VCaP (cell line): Measurements from ENCODE around the gene GLMP.

Source experiments
- H3K27ac ChIP-seq: fragments of 450-650 bp; 2 replicates; pipeline ENCODE4 v1.5.1; 2017
- TF ChIP-seq, protein P1 (sequence below): fragments of 450-650 bp; conservative IDR thresholded peaks from 2 replicates; pipeline ENCODE4 v1.5.1; 2017; ENCODE audit warnings: mild to moderate bottlenecking, moderate library complexity

The GLMP gene

GRCh38 chr1:156279837-156280236, 15.6 kb downstream of the GLMP start:
- TF ChIP-seq, protein P1, sequence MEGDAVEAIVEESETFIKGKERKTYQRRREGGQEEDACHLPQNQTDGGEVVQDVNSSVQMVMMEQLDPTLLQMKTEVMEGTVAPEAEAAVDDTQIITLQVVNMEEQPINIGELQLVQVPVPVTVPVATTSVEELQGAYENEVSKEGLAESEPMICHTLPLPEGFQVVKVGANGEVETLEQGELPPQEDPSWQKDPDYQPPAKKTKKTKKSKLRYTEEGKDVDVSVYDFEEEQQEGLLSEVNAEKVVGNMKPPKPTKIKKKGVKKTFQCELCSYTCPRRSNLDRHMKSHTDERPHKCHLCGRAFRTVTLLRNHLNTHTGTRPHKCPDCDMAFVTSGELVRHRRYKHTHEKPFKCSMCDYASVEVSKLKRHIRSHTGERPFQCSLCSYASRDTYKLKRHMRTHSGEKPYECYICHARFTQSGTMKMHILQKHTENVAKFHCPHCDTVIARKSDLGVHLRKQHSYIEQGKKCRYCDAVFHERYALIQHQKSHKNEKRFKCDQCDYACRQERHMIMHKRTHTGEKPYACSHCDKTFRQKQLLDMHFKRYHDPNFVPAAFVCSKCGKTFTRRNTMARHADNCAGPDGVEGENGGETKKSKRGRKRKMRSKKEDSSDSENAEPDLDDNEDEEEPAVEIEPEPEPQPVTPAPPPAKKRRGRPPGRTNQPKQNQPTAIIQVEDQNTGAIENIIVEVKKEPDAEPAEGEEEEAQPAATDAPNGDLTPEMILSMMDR, result no peak

DNA sequence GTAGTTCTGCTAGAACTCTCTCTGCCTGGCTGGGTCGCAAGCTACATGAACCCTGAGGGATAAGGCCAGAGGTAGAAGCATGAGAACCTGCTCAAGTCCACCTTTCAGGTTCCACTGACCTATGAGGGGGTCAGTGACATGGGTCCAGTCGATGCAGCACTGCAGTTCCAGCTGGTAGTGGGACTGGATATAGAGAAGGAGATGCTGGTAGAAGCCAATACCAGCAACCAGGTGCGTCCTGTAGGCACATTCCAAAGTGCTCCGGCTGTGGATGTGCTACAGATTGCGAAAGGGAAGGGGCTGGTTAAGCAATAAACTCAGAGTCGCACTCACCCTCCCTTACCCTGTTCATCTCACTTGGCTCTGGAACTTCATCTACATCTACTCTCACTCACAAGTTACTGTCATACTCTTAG, 18.5 kb downstream of the GLMP start:
- H3K27ac ChIP-seq, result no peak overlapping the region
- TF ChIP-seq, protein P1, result no peak

More at GRCh38 chr1:156279837-156280236, 15.6 kb downstream of the GLMP start:
- H3K27ac ChIP-seq, result no peak overlapping the region

- no peak overlapping the region for H3K27ac ChIP-seq
- TF ChIP-seq, protein P1, result no peak
Measured at GRCh38 chr1:156276532-156276931, 18.9 kb downstream of the GLMP start.

GRCh38 chr1:156270314-156270713, 25.2 kb downstream of the GLMP start:
- TF ChIP-seq, protein P1, result no peak

DNA sequence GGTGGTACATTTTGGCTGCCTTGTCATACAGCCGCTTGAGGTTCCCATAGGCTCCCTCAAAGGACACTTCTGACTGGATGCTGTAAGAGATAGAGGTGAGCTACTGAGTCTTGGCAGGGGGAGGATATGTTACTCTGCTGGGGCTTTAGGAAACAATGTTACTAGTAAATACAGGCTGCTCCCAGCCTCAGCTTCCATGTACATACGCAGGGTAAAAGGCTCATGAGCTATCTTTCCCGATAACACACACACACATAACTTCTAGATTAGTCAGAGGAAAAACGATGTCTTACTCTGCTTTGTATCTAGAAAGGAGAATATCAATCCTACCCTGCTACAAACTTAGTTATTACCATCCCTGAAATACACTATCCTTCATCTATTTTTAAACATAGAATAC, 27.1 kb downstream of the GLMP start:
- TF ChIP-seq, protein P1, result no peak
- H3K27ac ChIP-seq, result no peak overlapping the region

More at GRCh38 chr1:156270314-156270713, 25.2 kb downstream of the GLMP start:
- H3K27ac ChIP-seq, result no peak overlapping the region

- TF ChIP-seq, protein P1, result no peak
- no peak overlapping the region for H3K27ac ChIP-seq
Measured at GRCh38 chr1:156266051-156266450, 29.4 kb downstream of the GLMP start.

DNA sequence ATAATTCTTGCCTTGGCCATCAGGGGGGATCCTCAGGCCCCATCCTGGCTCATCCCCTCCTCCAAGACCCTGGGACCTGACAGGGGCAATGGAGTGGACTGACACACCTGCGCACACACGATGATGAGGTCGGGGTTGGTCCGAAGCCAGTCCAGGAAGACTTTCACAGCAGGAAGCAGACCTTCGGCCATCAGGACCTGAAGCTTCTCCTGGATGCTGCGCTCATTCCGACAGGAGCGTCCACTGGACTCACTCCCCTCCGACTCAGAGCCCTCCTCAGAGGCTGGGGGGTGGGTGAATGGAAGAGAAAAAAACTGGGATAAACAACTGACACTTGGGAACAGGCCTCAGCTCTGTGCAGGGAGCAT, 32.2 kb downstream of the GLMP start:
- no peak overlapping the region for H3K27ac ChIP-seq
- TF ChIP-seq, protein P1, result no peak
